Stimulated activated CD4-positive, alpha-beta T cell treated with anti-CD3 and anti-CD28 coated beads, Interleukin-4, amount 100 ng/mL, for 1 hour (primary cell): ENCODE data around the gene MDK.

Experiments
- DNase-seq: peaks from one replicate; pipeline ENCODE4 v3.0.0-alpha.2; 2020

Gene MDK

GRCh38 chr11:46381048-46381818, at the start of gene MDK:
Gene MDK, plus strand, starts transcription at chr11:46381669. Its CDS starts 389 bp downstream, at chr11:46382058.
- DNase-seq = no peak

- no peak for DNase-seq
Observed at GRCh38 chr11:46332093-46332567, 49.3 kb upstream of the MDK start.

- DNase-seq = peak; percentile 76
Observed at GRCh38 chr11:46332568-46333393, 48.7 kb upstream of the MDK start.

- DNase-seq = peak; percentile 36
Observed at GRCh38 chr11:46333394-46333947, 48.0 kb upstream of the MDK start.

- no peak for DNase-seq
Observed at GRCh38 chr11:46334211-46334610, 47.3 kb upstream of the MDK start.

- DNase-seq = no peak
Observed at GRCh38 chr11:46335271-46335670, 46.2 kb upstream of the MDK start.

GRCh38 chr11:46335890-46336562, 45.4 kb upstream of the MDK start:
- no peak for DNase-seq

- DNase-seq = no peak
Observed at GRCh38 chr11:46336563-46337180, 44.8 kb upstream of the MDK start.

GRCh38 chr11:46337626-46338345, 43.7 kb upstream of the MDK start:
- no peak for DNase-seq

GRCh38 chr11:46338636-46338987, 42.9 kb upstream of the MDK start:
- no peak for DNase-seq

GRCh38 chr11:46338988-46339666, 42.3 kb upstream of the MDK start:
- no peak for DNase-seq

GRCh38 chr11:46339816-46340215, 41.7 kb upstream of the MDK start:
- DNase-seq = no peak

GRCh38 chr11:46341454-46341853, 40.0 kb upstream of the MDK start:
- DNase-seq = no peak

- no peak for DNase-seq
Observed at GRCh38 chr11:46342239-46342638, 39.2 kb upstream of the MDK start.

GRCh38 chr11:46343520-46343919, 37.9 kb upstream of the MDK start:
- DNase-seq = no peak

- DNase-seq = no peak
Observed at GRCh38 chr11:46345131-46345597, 36.3 kb upstream of the MDK start.

- DNase-seq = no peak
Observed at GRCh38 chr11:46345881-46346484, 35.5 kb upstream of the MDK start.

- peak; percentile 88 for DNase-seq
Observed at GRCh38 chr11:46346886-46347636, 34.4 kb upstream of the MDK start, which contains the start of gene DGKZ. Gene DGKZ, plus strand, starts transcription at chr11:46347463. Its CDS starts 197 bp downstream, at chr11:46347660.

- DNase-seq = no peak
Observed at GRCh38 chr11:46347637-46348311, 33.7 kb upstream of the MDK start.
